SJSA1 (cell line): ENCODE results near the gene NHERF1. TPM values are rescaled to one million over a fixed set of nuclear protein-coding genes. Genes with fewer than 3 reads are reported as not detected.

Source experiments
- DNase-seq, 2 experiments: peaks; one replicate each; pipeline ENCODE4 v3.0.0-alpha.2; 2015 to 2020; ENCODE audit warnings: low spot score in 2 of 2, low read depth in 1 of 2
- H3K27ac ChIP-seq: fragments of 250-450 bp; sonication (Bioruptor Pico); 2 replicates; pipeline ENCODE4 v1.5.1; 2020; ENCODE audit warnings: mild to moderate bottlenecking, moderate library complexity
- H3K27me3 ChIP-seq: fragments of 250-450 bp; sonication (Bioruptor Pico); replicated peaks from 2 replicates; pipeline ENCODE4 v1.5.1; 2020; ENCODE audit warnings: mild to moderate bottlenecking, moderate library complexity
- H3K36me3 ChIP-seq: fragments of 250-450 bp; sonication (Bioruptor Pico); 2 replicates; pipeline ENCODE4 v1.5.1; 2020; ENCODE audit warnings: mild to moderate bottlenecking
- H3K4me1 ChIP-seq: fragments of 250-450 bp; sonication (Bioruptor Pico); replicated peaks from 2 replicates; pipeline ENCODE4 v1.6.1; 2021; ENCODE audit warnings: mild to moderate bottlenecking
- H3K4me3 ChIP-seq: fragments of 250-450 bp; sonication (Bioruptor Pico); 2 replicates; pipeline ENCODE4 v1.5.1; 2020; ENCODE audit warnings: mild to moderate bottlenecking
- H3K9me3 ChIP-seq: fragments of 250-450 bp; sonication (Bioruptor Pico); replicated peaks from 2 replicates; pipeline ENCODE4 v1.5.1; 2020; ENCODE audit warnings: mild to moderate bottlenecking
- total RNA-seq: library from RNA; depleted of rRNA; stranded (reverse); fragments of >200 nt; shearing (Covaris generic); gene quantifications from 2 replicates; pipeline ENCODE4 v1.2.3, GENCODE V29; 2014

The NHERF1 gene
- total RNA-seq, 1 experiment from 2014 or later = 41.6 TPM

- peak overlapping the region; percentile 34 for H3K4me3 ChIP-seq
- peaks cover 13% of the 10 kb centered on the region for H3K27me3 ChIP-seq
These were observed 10.1 kb upstream of the NHERF1 start for GRCh38 chr17:74738051-74738996.

GRCh38 chr17:74739227-74739831, 9.1 kb upstream of the NHERF1 start:
- no peaks in the 10 kb centered on the region for H3K36me3 ChIP-seq
- H3K4me3 ChIP-seq = no peak overlapping the region
- peaks cover 13% of the 10 kb centered on the region for H3K27me3 ChIP-seq
- H3K27ac ChIP-seq = no peak overlapping the region
- DNase-seq = no peak
- no peaks in the 10 kb centered on the region for H3K9me3 ChIP-seq
- H3K4me1 ChIP-seq = peaks cover 51% of the 10 kb centered on the region

More at GRCh38 chr17:74738051-74738996, 10.1 kb upstream of the NHERF1 start:
- DNase-seq = peak; percentile 90 to 94
- Histone ChIP-seq H3K4me1 (peaks cover 48% of the 10 kb centered on the region), H3K36me3 (no peaks in the 10 kb centered on the region), H3K9me3 (no peaks in the 10 kb centered on the region), H3K27ac (peak overlapping the region; percentile 21)

- peaks cover 13% of the 10 kb centered on the region for H3K27me3 ChIP-seq
- DNase-seq = peak in 1 of 2 experiments; percentile 36
- H3K36me3 ChIP-seq = no peaks in the 10 kb centered on the region
- no peak overlapping the region for H3K4me3 ChIP-seq
- no peaks in the 10 kb centered on the region for H3K9me3 ChIP-seq
- peaks cover 57% of the 10 kb centered on the region for H3K4me1 ChIP-seq
- H3K27ac ChIP-seq = no peak overlapping the region
These were observed 8.3 kb upstream of the NHERF1 start for GRCh38 chr17:74740173-74740572.

GRCh38 chr17:74740641-74741387, 7.6 kb upstream of the NHERF1 start:
- H3K27ac ChIP-seq = no peak overlapping the region
- H3K9me3 ChIP-seq = no peaks in the 10 kb centered on the region
- H3K4me3 ChIP-seq = no peak overlapping the region
- DNase-seq = peak in 1 of 2 experiments; percentile 45
- H3K27me3 ChIP-seq = peaks cover 13% of the 10 kb centered on the region
- no peaks in the 10 kb centered on the region for H3K36me3 ChIP-seq
- peaks cover 57% of the 10 kb centered on the region for H3K4me1 ChIP-seq

- Histone ChIP-seq H3K4me3 (no peak overlapping the region), H3K27ac (no peak overlapping the region), H3K36me3 (no peaks in the 10 kb centered on the region), H3K9me3 (no peaks in the 10 kb centered on the region), H3K27me3 (peaks cover 5% of the 10 kb centered on the region), H3K4me1 (peaks cover 56% of the 10 kb centered on the region)
- peak; percentile 72 to 73 for DNase-seq
These were observed 6.3 kb upstream of the NHERF1 start for GRCh38 chr17:74742153-74742515.

- Histone ChIP-seq H3K27me3 (no peaks in the 10 kb centered on the region), H3K4me1 (peaks cover 53% of the 10 kb centered on the region), H3K4me3 (no peak overlapping the region), H3K36me3 (no peaks in the 10 kb centered on the region), H3K27ac (no peak overlapping the region), H3K9me3 (no peaks in the 10 kb centered on the region)
- peak in 1 of 2 experiments; percentile 45 for DNase-seq
These were observed 5.4 kb upstream of the NHERF1 start for GRCh38 chr17:74742978-74743545.

GRCh38 chr17:74743755-74744154, 4.7 kb upstream of the NHERF1 start:
- Histone ChIP-seq H3K4me3 (no peak overlapping the region), H3K27me3 (no peaks in the 10 kb centered on the region), H3K36me3 (peaks cover 3% of the 10 kb centered on the region), H3K9me3 (peaks cover 2% of the 10 kb centered on the region; the same call in 1 of the 2 replicates), H3K4me1 (peaks cover 51% of the 10 kb centered on the region), H3K27ac (no peak overlapping the region)
- no peak for DNase-seq

GRCh38 chr17:74744349-74744713, 4.1 kb upstream of the NHERF1 start:
- H3K4me3 ChIP-seq = no peak overlapping the region
- H3K27ac ChIP-seq = no peak overlapping the region
- H3K36me3 ChIP-seq = peaks cover 9% of the 10 kb centered on the region
- H3K4me1 ChIP-seq = peaks cover 51% of the 10 kb centered on the region
- peak in 1 of 2 experiments; percentile 39 for DNase-seq
- H3K27me3 ChIP-seq = no peaks in the 10 kb centered on the region
- H3K9me3 ChIP-seq = peaks cover 4% of the 10 kb centered on the region; the same call in 1 of the 2 replicates

- Histone ChIP-seq H3K36me3 (peaks cover 10% of the 10 kb centered on the region), H3K27ac (no peak overlapping the region), H3K4me1 (peaks cover 56% of the 10 kb centered on the region), H3K4me3 (no peak overlapping the region), H3K27me3 (no peaks in the 10 kb centered on the region), H3K9me3 (peaks cover 4% of the 10 kb centered on the region; the same call in 1 of the 2 replicates)
- DNase-seq = peak; percentile 83 to 89
These were observed 3.5 kb upstream of the NHERF1 start for GRCh38 chr17:74744714-74745547.

- DNase-seq = peak in 1 of 2 experiments; percentile 39
- no peaks in the 10 kb centered on the region for H3K27me3 ChIP-seq
- H3K4me3 ChIP-seq = no peak overlapping the region
- peaks cover 61% of the 10 kb centered on the region for H3K4me1 ChIP-seq
- no peak overlapping the region for H3K27ac ChIP-seq
- H3K36me3 ChIP-seq = peaks cover 10% of the 10 kb centered on the region
- H3K9me3 ChIP-seq = peaks cover 4% of the 10 kb centered on the region; the same call in 1 of the 2 replicates
These were observed 2.8 kb upstream of the NHERF1 start for GRCh38 chr17:74745548-74746177.

- H3K4me1 ChIP-seq = peaks cover 61% of the 10 kb centered on the region
- H3K27me3 ChIP-seq = no peaks in the 10 kb centered on the region
- no peak for DNase-seq
- H3K36me3 ChIP-seq = peaks cover 10% of the 10 kb centered on the region
- peaks cover 4% of the 10 kb centered on the region; the same call in 1 of the 2 replicates for H3K9me3 ChIP-seq
- H3K4me3 ChIP-seq = no peak overlapping the region
- H3K27ac ChIP-seq = no peak overlapping the region
These were observed 2.1 kb upstream of the NHERF1 start for GRCh38 chr17:74746376-74746775.

GRCh38 chr17:74746922-74747321, 1.5 kb upstream of the NHERF1 start:
- DNase-seq = peak in 1 of 2 experiments; percentile 47
- Histone ChIP-seq H3K36me3 (peaks cover 10% of the 10 kb centered on the region), H3K27me3 (no peaks in the 10 kb centered on the region), H3K4me1 (peaks cover 57% of the 10 kb centered on the region), H3K4me3 (no peak overlapping the region), H3K9me3 (peaks cover 4% of the 10 kb centered on the region; the same call in 1 of the 2 replicates), H3K27ac (no peak overlapping the region)
